OCI-LY7 (cell line): ENCODE results near the gene HDAC4. TPM values are rescaled to one million over a fixed set of nuclear protein-coding genes. Genes with fewer than 3 reads are reported as not detected.

Source experiments
- BruUV-seq: library from RNA; stranded (reverse); fragments of 400-500 nt; replicated peaks from 2 replicates; lab custom pipeline; 2021; lab: Mats Ljungman, UMichigan
- CTCF ChIA-PET: fragments of 300-600 bp; sonication (Branson Sonifier 250); formaldehyde crosslinking; loops from one replicate; lab custom pipeline; 2022; ENCODE audit warnings: antibody characterized with exemption; ENCODE audit not compliant: unreplicated experiment; lab: Charles Lee
- POLR2A ChIA-PET: fragments of 300-600 bp; sonication (Branson Sonifier 250); formaldehyde crosslinking; loops from one replicate; lab custom pipeline; 2022; ENCODE audit warnings: antibody characterized with exemption; lab: Charles Lee
- DNase-seq: peaks from one replicate; pipeline ENCODE4 v3.0.0-alpha.2; 2015; ENCODE audit warnings: low spot score
- H2AFZ ChIP-seq: fragments of 200-600 bp; sonication (generic), shearing (Covaris generic); 2 replicates; pipeline ENCODE4 v1.6.1; 2014; ENCODE audit warnings: mild to moderate bottlenecking, antibody characterized with exemption, low read length, moderate library complexity
- H3K27ac ChIP-seq: fragments of 200-600 bp; sonication (generic); 2 replicates; pipeline ENCODE4 v1.5.1; 2014; ENCODE audit warnings: mixed run types, low read depth, mild to moderate bottlenecking, moderate library complexity, low read length, inconsistent platforms; ENCODE audit not compliant: poor library complexity, severe bottlenecking
- H3K36me3 ChIP-seq: fragments of 200-600 bp; sonication (generic); 2 replicates; pipeline ENCODE4 v1.6.1; 2014; ENCODE audit warnings: mild to moderate bottlenecking, antibody characterized with exemption, low read length, moderate library complexity, mixed read lengths; ENCODE audit not compliant: insufficient read depth
- H3K4me1 ChIP-seq: fragments of 200-600 bp; sonication (generic); 2 replicates; pipeline ENCODE4 v1.5.1; 2014; ENCODE audit warnings: mild to moderate bottlenecking, low read length; ENCODE audit not compliant: insufficient read depth, poor library complexity, severe bottlenecking
- H3K4me2 ChIP-seq: fragments of 200-600 bp; sonication (generic); 2 replicates; pipeline ENCODE4 v1.6.1; 2014; ENCODE audit warnings: mild to moderate bottlenecking, low read length
- H3K4me3 ChIP-seq: fragments of 200-600 bp; sonication (generic); 2 replicates; pipeline ENCODE4 v1.5.1; 2014; ENCODE audit warnings: mild to moderate bottlenecking, low read depth, low read length; ENCODE audit not compliant: poor library complexity, severe bottlenecking
- H3K79me2 ChIP-seq: fragments of 200-600 bp; sonication (generic); 2 replicates; pipeline ENCODE4 v1.6.1; 2016; ENCODE audit warnings: low read depth, mild to moderate bottlenecking, low read length, moderate library complexity, mixed read lengths; ENCODE audit not compliant: insufficient read depth
- H3K9me2 ChIP-seq: fragments of 200-600 bp; sonication (generic); 2 replicates; pipeline ENCODE4 v1.6.1; 2016; ENCODE audit warnings: mild to moderate bottlenecking, low read length, mixed read lengths; ENCODE audit not compliant: insufficient read depth
- H3K9me3 ChIP-seq: fragments of 200-600 bp; sonication (generic); 2 replicates; pipeline ENCODE4 v1.6.1; 2014; ENCODE audit warnings: mild to moderate bottlenecking, mixed run types, low read length, mixed read lengths
- H4K20me1 ChIP-seq: fragments of 200-600 bp; sonication (generic); 2 replicates; pipeline ENCODE4 v1.6.1; 2014; ENCODE audit warnings: mild to moderate bottlenecking, antibody characterized with exemption, low read length, moderate library complexity, mixed read lengths; ENCODE audit not compliant: insufficient read depth
- EZH2phosphoT487 ChIP-seq: fragments of 200-600 bp; sonication (generic); IDR thresholded peaks from 2 replicates; pipeline ENCODE4 v1.6.1; 2018; ENCODE audit warnings: low read depth, borderline replicate concordance, mild to moderate bottlenecking, mixed run types, antibody characterized with exemption, low read length, moderate library complexity, mixed read lengths
- intact Hi-C: fragments of 100-400 bp; cut with micrococcal nuclease; formaldehyde crosslinking; loops from one replicate; pipeline ENCODE4 v1.10.0; 2022; ENCODE audit not compliant: unreplicated experiment
- total RNA-seq, 2 experiments: library from RNA; depleted of rRNA in 1 of 2; stranded (reverse); fragments of >200 nt in 1 of 2; shearing (Covaris generic) in 1 of 2; gene quantifications; 2 replicates each; pipeline ENCODE4 v1.2.3, GENCODE V29; 2014 to 2022
- TF ChIP-seq, protein P1 (sequence below): fragments of 200-600 bp; sonication (generic); conservative IDR thresholded peaks from 2 replicates; pipeline ENCODE4 v1.5.1; 2014; ENCODE audit warnings: mild to moderate bottlenecking, antibody characterized with exemption, low read length, moderate library complexity, mixed read lengths

Gene HDAC4
- total RNA-seq, 2 experiments from 2014 or later = 10.2 to 20.6 TPM

DNA sequence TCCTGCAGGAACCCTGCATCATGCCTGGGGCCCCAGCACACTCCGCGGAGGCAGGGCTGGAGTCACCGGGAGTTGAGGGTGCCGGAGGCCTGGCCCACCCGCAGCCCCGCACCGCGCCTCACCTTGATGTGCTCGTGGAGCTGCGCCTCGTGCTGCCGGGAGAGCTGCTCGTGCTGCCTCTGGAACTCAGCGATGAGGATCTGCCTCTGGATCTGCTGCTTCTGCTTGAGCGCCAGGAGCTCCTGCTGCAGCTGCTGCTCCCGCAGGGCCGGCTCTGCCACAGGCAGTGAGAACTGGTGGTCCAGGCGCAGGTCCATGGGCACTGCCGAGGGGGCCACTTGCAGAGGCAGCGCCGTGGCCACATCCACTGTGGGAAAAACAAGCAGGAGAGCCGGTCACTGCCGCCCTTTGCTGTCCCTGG lies 211.1 kb downstream of the HDAC4 start:
- H3K9me2 ChIP-seq = no peaks in the 10 kb centered on the region
- no peak overlapping the region for H2AFZ ChIP-seq
- no peaks in the 10 kb centered on the region for H3K9me3 ChIP-seq
- no peak for DNase-seq
- no TSS peak for BruUV-seq
- POLR2A ChIA-PET = no interaction called here
- no peak overlapping the region for H3K27ac ChIP-seq
- H3K36me3 ChIP-seq = no peaks in the 10 kb centered on the region
- H3K4me3 ChIP-seq = no peak overlapping the region
- H3K4me1 ChIP-seq = no peaks in the 10 kb centered on the region
- H3K4me2 ChIP-seq = no peak overlapping the region
- TF ChIP-seq, protein P1, sequence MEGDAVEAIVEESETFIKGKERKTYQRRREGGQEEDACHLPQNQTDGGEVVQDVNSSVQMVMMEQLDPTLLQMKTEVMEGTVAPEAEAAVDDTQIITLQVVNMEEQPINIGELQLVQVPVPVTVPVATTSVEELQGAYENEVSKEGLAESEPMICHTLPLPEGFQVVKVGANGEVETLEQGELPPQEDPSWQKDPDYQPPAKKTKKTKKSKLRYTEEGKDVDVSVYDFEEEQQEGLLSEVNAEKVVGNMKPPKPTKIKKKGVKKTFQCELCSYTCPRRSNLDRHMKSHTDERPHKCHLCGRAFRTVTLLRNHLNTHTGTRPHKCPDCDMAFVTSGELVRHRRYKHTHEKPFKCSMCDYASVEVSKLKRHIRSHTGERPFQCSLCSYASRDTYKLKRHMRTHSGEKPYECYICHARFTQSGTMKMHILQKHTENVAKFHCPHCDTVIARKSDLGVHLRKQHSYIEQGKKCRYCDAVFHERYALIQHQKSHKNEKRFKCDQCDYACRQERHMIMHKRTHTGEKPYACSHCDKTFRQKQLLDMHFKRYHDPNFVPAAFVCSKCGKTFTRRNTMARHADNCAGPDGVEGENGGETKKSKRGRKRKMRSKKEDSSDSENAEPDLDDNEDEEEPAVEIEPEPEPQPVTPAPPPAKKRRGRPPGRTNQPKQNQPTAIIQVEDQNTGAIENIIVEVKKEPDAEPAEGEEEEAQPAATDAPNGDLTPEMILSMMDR = no peak
- TF ChIP-seq EZH2phosphoT487 = no peak
- intact Hi-C loops = no loop called here
- CTCF ChIA-PET = no interaction called here
- H3K79me2 ChIP-seq = no peaks in the 10 kb centered on the region
- H4K20me1 ChIP-seq = no peaks in the 10 kb centered on the region

DNA sequence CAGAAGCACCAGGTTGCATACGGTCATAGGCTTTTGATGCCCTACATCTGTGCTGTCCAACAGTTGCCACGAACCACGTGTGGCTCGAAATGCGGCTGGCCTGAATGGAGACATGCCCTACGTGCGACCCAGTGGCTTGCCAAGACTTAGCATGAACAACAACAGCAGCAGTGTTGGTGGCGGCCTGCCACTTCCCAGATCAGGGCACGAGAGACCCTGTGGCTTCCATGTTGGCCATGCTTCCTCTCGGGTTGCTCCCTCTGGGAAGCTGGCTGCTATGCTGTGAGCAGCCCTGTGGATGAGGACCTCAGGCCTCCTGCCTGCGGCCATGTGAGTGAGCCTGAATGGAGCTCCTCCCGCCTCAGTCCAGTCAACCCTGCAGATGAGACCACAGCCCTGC lies 212.3 kb downstream of the HDAC4 start:
- Histone ChIP-seq H2AFZ (no peak overlapping the region), H4K20me1 (no peaks in the 10 kb centered on the region)

More for the DNA sequence above, 212.3 kb downstream of the HDAC4 start:
- TF ChIP-seq, protein P1 = no peak
- TF ChIP-seq EZH2phosphoT487 = no peak
- no peaks in the 10 kb centered on the region for H3K9me2 ChIP-seq
- H3K4me1 ChIP-seq = no peaks in the 10 kb centered on the region
- no peaks in the 10 kb centered on the region for H3K36me3 ChIP-seq
- ChIA-PET POLR2A (no interaction called here), CTCF (interaction anchor here (0.6 kb wide), 1 partner anchor 1092 kb away, joined by 3 read pairs; no protein-coding TSS in a partner anchor)
- H3K4me2 ChIP-seq = no peak overlapping the region
- no peaks in the 10 kb centered on the region for H3K9me3 ChIP-seq
- BruUV-seq = no TSS peak
- H3K27ac ChIP-seq = no peak overlapping the region
- intact Hi-C loops = no loop called here
- no peaks in the 10 kb centered on the region for H3K79me2 ChIP-seq
- no peak for DNase-seq
- no peak overlapping the region for H3K4me3 ChIP-seq
